Measurements from ENCODE around the gene GARIN3. TPM values are rescaled to one million over a fixed set of nuclear protein-coding genes. Genes with fewer than 3 reads are reported as not detected.
"Not testable (repeated sequence)": the region's sequence is repeated elsewhere in the genome, so short reads cannot be mapped to it uniquely, and the experiment has no call there.

The GARIN3 gene
- total RNA-seq, 1 experiment from 2014 or later: not detected

DNA sequence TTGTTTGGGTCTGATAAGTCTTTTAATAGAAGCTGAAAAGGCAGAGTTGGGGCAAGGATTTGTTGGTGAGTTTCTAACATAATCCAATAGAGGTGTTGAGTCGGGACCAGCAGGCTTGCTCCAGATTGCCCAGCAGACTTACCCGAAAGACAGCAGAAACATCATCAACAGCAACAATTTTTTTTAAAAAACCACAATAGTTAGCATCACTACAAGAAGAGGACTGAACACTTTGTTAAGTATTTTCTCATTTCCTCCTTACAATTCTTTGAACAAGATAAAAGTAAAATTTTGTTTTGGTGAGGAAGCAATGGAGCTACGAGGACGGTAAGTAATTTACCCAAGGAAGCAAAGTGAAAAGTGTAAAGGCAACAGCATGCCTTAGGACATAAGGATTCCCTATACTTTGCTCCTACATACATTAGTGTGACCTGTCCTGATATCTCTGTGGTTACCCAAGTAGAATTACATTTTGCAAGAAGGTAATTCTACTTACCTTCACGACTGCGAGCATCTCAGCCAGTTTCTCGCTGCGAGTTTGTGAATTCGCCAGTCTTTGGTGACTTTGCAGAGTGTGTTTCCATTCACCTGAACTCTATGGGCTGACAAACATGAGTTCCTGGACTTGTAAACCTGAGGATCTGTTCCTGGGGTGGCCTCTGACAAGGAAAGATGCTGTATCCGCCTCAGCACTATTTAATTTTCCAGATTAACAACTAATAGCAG lies 27.8 kb upstream of the GARIN3 start:
- Histone ChIP-seq H3K4me3 (ENCODE audit: insufficient read depth, low read depth, low read length) (no peak overlapping the region), H3K27me3 (ENCODE audit: control insufficient read depth, insufficient read depth, low read length) (no peaks in the 10 kb centered on the region; the same call in 1 of the 2 replicates), H3K36me3 (replicated peaks; ENCODE audit: control insufficient read depth, insufficient read depth, low read length) (no peaks in the 10 kb centered on the region)
- no peak for DNase-seq

GRCh38 chr5:157189223-157189622 lies 23.2 kb upstream of the GARIN3 start:
- no peak overlapping the region for H3K4me3 ChIP-seq (ENCODE audit: insufficient read depth, low read depth, low read length)
- H3K36me3 ChIP-seq (replicated peaks; ENCODE audit: control insufficient read depth, insufficient read depth, low read length): no peaks in the 10 kb centered on the region
- H3K27me3 ChIP-seq (ENCODE audit: control insufficient read depth, insufficient read depth, low read length): peaks cover 13% of the 10 kb centered on the region
- no peak for DNase-seq

- H3K36me3 ChIP-seq (replicated peaks; ENCODE audit: control insufficient read depth, insufficient read depth, low read length): no peaks in the 10 kb centered on the region
- H3K27me3 ChIP-seq (ENCODE audit: control insufficient read depth, insufficient read depth, low read length): peaks cover 13% of the 10 kb centered on the region
- DNase-seq: no peak
- H3K4me3 ChIP-seq (ENCODE audit: insufficient read depth, low read depth, low read length): no peak overlapping the region
Measured at GRCh38 chr5:157188270-157188669, 22.2 kb upstream of the GARIN3 start.

DNA sequence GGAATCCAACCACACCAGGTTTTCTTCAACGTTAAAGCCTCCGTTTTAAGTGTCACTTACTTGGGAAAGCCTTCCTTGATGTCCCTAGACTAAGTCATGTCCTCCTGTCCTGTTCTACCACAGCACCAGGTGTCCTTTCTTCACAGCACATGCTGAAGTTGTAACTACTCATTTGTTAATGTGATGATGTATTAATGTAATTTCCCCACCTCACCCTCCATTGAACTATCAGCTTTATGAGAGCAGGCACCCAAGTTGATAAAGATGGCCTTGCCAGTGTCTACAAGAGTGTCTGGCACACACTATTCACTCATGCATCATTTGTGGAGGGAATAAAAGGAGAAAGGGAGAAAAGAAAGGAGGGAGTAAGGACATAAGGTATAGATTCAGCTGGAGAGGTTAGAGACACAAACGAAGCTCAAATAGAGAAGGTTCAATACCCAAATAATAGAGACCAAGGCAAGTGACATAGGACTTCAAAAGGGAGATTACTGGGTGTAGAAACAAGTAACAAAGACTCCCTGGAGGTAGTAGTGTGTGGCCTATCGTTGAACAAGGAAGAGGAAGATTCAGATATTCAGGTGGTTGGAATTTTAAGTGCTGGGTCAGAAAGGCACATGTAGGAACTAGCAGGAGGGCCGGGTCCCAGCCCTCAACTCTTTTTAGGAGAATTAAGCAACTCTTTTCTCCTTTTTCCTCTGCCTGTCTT lies 21.1 kb upstream of the GARIN3 start:
- DNase-seq: no peak

GRCh38 chr5:157186309-157187045 lies 20.4 kb upstream of the GARIN3 start:
- Histone ChIP-seq H3K27me3 (ENCODE audit: control insufficient read depth, insufficient read depth, low read length) (peaks cover 13% of the 10 kb centered on the region), H3K36me3 (replicated peaks; ENCODE audit: control insufficient read depth, insufficient read depth, low read length) (no peaks in the 10 kb centered on the region)
- DNase-seq: no peak

More for the DNA sequence above, 21.1 kb upstream of the GARIN3 start:
- Histone ChIP-seq H3K4me3 (ENCODE audit: insufficient read depth, low read depth, low read length) (no peak overlapping the region), H3K36me3 (replicated peaks; ENCODE audit: control insufficient read depth, insufficient read depth, low read length) (no peaks in the 10 kb centered on the region), H3K27me3 (ENCODE audit: control insufficient read depth, insufficient read depth, low read length) (peaks cover 13% of the 10 kb centered on the region)

DNA sequence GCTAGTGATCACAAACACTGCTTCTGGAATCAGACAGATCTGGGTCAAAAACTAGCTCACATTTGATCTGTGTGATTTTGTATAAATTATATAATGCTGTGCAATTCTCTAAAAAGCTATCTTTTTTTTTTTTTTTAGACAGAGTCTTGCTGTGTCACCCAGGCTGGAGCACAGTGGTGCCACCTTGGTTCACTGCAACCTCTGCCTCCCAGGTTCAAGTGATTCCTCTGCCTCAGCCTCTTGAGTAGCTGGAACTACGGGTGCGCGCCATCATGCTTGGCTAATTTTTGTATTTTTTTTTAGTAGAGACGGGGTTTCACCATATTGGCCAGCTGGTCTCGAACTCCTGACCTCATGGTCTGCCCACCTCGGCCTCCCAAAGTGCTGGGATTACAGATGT lies 19.1 kb upstream of the GARIN3 start:
- not testable (repeated sequence) for DNase-seq; H3K4me3 ChIP-seq (ENCODE audit: insufficient read depth, low read depth, low read length); H3K36me3 ChIP-seq (replicated peaks; ENCODE audit: control insufficient read depth, insufficient read depth, low read length)
- peaks cover 13% of the 10 kb centered on the region for H3K27me3 ChIP-seq (ENCODE audit: control insufficient read depth, insufficient read depth, low read length)

More at GRCh38 chr5:157186309-157187045, 20.4 kb upstream of the GARIN3 start:
- H3K4me3 ChIP-seq (ENCODE audit: insufficient read depth, low read depth, low read length): no peak overlapping the region

DNA sequence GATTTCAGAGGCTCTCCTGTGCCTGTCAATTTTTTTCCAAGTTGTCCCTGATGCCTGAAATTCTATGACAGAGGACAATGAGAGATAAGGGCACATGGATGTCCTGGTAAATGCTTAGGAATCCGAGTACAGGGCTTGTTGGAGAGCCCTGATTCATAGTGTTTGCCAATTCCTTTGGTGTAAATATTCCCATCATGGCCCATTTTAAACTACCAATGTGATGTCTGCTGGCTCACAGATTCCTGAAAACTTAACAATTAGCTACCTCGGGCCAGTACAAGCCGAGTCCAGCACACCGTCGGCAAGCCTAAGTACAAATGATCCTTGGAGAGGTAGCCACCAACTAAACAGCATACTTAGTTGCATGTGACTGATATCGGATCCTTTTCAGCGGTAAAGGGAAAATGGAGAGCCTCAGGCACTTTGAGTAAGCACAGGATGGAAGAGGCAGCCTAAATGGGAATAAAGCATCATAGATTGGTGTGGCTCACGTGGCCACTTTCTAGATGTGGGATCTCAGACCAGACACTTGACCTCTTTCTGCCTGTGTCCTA lies 18.1 kb upstream of the GARIN3 start:
- Histone ChIP-seq H3K4me3 (ENCODE audit: insufficient read depth, low read depth, low read length) (no peak overlapping the region), H3K27me3 (ENCODE audit: control insufficient read depth, insufficient read depth, low read length) (peaks cover 13% of the 10 kb centered on the region), H3K36me3 (replicated peaks; ENCODE audit: control insufficient read depth, insufficient read depth, low read length) (no peaks in the 10 kb centered on the region)
- DNase-seq: no peak

DNA sequence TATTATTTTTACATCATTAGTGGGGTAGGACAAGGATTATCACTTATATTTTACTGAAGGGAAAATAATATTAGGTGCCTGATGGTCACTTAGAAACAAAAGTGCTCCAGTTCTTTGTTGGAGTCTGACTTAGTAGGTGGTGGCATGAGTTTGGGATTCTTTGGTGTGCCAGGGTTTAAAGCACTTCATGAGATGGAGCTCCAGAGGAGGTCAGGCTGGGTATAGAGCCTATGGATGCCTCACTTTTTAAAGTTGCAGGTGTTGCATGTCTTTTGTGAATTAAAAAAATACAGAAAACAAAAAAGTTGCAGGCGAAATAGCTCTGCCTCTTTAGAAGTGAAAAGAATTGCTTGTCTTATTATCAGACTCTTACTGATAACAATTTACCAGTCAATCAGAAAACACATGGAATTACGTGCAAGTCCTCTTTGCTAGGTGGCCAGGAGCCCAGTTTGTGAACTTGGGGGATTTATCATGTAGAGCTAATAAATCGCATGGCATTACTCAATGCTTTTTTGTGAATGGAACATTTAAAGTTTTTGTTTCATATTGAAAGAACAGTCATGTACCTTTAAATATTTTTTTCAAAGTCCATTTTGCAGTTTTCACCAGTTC lies 16.2 kb upstream of the GARIN3 start:
- Histone ChIP-seq H3K27me3 (ENCODE audit: control insufficient read depth, insufficient read depth, low read length) (peaks cover 8% of the 10 kb centered on the region; the same call in 1 of the 2 replicates), H3K36me3 (replicated peaks; ENCODE audit: control insufficient read depth, insufficient read depth, low read length) (no peaks in the 10 kb centered on the region), H3K4me3 (ENCODE audit: insufficient read depth, low read depth, low read length) (no peak overlapping the region)
- no peak for DNase-seq

DNA sequence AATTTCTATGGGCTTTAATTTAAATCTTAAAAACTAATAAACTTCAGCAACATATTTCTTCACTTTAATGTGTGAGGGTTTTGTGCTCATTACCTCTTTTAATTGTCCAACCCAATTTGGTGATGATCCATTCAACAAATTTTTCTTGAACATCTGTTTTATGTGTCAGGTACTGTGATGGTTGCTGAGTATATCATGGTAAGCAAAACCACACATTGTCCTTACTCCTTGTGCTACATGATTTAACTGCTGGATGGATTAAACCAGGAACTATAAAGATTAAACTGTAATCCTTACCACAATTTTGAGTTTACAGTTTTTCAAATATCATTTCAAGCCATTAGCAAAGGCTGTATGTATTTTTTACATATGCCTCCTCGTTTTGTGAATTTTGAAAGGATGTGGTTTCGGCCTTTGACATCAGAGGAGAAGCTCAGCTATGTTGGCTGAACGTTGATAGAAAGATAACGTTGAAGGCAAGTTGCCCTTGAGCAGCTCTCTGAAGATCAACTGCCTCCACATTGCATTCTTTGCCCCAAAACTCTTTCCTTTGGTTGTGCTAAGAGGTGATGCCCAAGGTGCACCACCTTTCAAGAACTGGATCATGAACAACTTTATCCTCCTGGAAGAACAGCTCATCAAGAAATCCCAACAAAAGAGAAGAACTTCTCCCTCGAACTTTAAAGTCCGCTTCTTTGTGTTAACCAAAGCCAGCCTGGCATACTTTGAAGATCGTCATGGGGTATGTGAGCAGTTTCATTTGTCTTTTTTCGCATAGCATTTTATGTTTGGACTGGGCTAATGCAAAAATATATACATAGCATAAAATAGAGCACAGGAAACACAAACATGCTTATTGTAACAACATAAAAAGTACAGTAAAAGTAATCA lies 14.6 kb upstream of the GARIN3 start, which contains the start of gene ITK:
Gene ITK (plus strand): TSS at position 467 of the 891 bp plus-strand sequence. CDS start 138 bp downstream, at position 605.
- H3K27me3 ChIP-seq (ENCODE audit: control insufficient read depth, insufficient read depth, low read length): no peaks in the 10 kb centered on the region; the same call in 1 of the 2 replicates

DNA sequence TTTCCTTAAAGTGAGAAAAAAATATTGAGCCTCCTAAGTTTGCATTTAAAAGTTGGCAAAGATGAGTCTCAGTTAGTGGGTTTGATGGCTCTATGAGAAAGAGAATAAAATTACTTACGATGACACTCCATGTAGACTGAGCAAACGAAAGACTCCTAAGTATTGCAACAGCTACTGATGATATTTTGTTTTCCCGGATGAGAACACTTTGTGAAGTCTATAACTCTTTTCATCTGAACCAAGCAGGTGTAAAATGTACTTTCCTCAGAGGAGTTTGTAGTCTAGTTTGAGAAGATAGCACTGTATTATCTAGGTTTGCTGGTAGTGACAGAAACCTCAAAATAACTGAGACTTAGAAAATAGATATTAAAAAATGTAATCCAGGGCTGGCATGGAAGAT lies 12.9 kb upstream of the GARIN3 start:
- DNase-seq: no peak
- H3K4me3 ChIP-seq (ENCODE audit: insufficient read depth, low read depth, low read length): no peak overlapping the region
- no peaks in the 10 kb centered on the region for H3K36me3 ChIP-seq (replicated peaks; ENCODE audit: control insufficient read depth, insufficient read depth, low read length)
- H3K27me3 ChIP-seq (ENCODE audit: control insufficient read depth, insufficient read depth, low read length): no peaks in the 10 kb centered on the region; the same call in 1 of the 2 replicates

More for the DNA sequence above, 14.6 kb upstream of the GARIN3 start, which contains the start of gene ITK:
- no peaks in the 10 kb centered on the region for H3K36me3 ChIP-seq (replicated peaks; ENCODE audit: control insufficient read depth, insufficient read depth, low read length)
- H3K4me3 ChIP-seq (ENCODE audit: insufficient read depth, low read depth, low read length): no peak within 1 kb of the TSS
- no peak for DNase-seq

DNA sequence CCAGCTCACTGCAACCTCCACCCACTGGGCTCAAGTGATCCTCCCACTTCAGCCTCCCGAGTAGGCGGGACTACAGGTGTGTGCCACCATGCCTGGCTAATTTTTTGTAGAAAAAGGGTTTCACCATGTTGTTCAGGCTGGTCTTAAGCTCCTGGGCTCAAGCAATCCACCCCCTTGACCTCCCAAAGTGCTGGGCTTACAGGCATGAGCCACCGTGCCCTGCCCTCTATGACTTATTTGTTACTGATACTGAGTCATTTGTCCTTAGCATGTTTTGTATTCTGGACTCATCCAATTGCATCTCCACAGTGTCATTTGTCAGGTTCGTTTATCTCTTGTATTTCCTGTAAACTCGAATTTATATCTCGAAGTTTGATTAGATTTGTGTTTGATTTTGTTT lies 11.9 kb upstream of the GARIN3 start:
- DNase-seq: no peak
- no peaks in the 10 kb centered on the region; the same call in 1 of the 2 replicates for H3K27me3 ChIP-seq (ENCODE audit: control insufficient read depth, insufficient read depth, low read length)

GRCh38 chr5:157175071-157175612 lies 9.1 kb upstream of the GARIN3 start:
- no peaks in the 10 kb centered on the region for H3K36me3 ChIP-seq (replicated peaks; ENCODE audit: control insufficient read depth, insufficient read depth, low read length)
- H3K27me3 ChIP-seq (ENCODE audit: control insufficient read depth, insufficient read depth, low read length): no peaks in the 10 kb centered on the region
- H3K4me3 ChIP-seq (ENCODE audit: insufficient read depth, low read depth, low read length): no peak overlapping the region
- DNase-seq: no peak

More for the DNA sequence above, 11.9 kb upstream of the GARIN3 start:
- H3K4me3 ChIP-seq (ENCODE audit: insufficient read depth, low read depth, low read length): no peak overlapping the region
- H3K36me3 ChIP-seq (replicated peaks; ENCODE audit: control insufficient read depth, insufficient read depth, low read length): no peaks in the 10 kb centered on the region

- H3K36me3 ChIP-seq (replicated peaks; ENCODE audit: control insufficient read depth, insufficient read depth, low read length): no peaks in the 10 kb centered on the region
- no peak for DNase-seq
- no peak overlapping the region for H3K4me3 ChIP-seq (ENCODE audit: insufficient read depth, low read depth, low read length)
- H3K27me3 ChIP-seq (ENCODE audit: control insufficient read depth, insufficient read depth, low read length): no peaks in the 10 kb centered on the region
Measured at GRCh38 chr5:157172403-157172802, 6.3 kb upstream of the GARIN3 start.

Measured in H7 (cell line).